ENCODE results near the gene SEPTIN12.

GRCh38 chr16:4744555-4745273 is 43.4 kb downstream of the SEPTIN12 start:
- TF ChIP-seq, protein P1, sequence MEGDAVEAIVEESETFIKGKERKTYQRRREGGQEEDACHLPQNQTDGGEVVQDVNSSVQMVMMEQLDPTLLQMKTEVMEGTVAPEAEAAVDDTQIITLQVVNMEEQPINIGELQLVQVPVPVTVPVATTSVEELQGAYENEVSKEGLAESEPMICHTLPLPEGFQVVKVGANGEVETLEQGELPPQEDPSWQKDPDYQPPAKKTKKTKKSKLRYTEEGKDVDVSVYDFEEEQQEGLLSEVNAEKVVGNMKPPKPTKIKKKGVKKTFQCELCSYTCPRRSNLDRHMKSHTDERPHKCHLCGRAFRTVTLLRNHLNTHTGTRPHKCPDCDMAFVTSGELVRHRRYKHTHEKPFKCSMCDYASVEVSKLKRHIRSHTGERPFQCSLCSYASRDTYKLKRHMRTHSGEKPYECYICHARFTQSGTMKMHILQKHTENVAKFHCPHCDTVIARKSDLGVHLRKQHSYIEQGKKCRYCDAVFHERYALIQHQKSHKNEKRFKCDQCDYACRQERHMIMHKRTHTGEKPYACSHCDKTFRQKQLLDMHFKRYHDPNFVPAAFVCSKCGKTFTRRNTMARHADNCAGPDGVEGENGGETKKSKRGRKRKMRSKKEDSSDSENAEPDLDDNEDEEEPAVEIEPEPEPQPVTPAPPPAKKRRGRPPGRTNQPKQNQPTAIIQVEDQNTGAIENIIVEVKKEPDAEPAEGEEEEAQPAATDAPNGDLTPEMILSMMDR (IDR thresholded peaks at IDR 0.05) = no peak
- no peak for TF ChIP-seq POLR2AphosphoS5 (IDR thresholded peaks at IDR 0.05)
- TF ChIP-seq POLR2A (IDR thresholded peaks at IDR 0.05) = no peak
